HG03521 (cell line): ENCODE measurements around the gene PLA2G2F.

Experiments
- ATAC-seq: cut with Tn5 transposase; IDR thresholded peaks from one replicate; pipeline ENCODE4 v1.9.1; 2021; ENCODE audit warnings: mild to moderate bottlenecking, moderate library complexity; ENCODE audit not compliant: unreplicated experiment

PLA2G2F gene

DNA sequence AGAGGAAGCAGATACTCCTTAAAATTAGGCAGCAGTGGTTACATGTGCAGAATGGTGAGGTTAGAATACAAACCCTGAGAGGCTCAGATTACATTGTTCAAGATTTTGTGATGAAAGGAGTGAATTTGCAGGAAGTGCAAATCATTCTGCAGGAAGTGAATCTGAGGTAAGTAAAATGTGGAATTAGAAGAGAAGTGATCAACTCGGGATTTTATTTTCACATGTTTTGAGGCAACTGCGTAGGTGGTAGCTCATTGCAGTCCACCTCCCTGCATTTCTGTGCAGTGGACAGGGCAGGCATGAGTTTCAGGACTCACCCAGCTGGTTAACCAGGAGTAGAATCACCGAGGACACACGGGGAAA lies 49.3 kb downstream of the PLA2G2F start:
- ATAC-seq = no peak

DNA sequence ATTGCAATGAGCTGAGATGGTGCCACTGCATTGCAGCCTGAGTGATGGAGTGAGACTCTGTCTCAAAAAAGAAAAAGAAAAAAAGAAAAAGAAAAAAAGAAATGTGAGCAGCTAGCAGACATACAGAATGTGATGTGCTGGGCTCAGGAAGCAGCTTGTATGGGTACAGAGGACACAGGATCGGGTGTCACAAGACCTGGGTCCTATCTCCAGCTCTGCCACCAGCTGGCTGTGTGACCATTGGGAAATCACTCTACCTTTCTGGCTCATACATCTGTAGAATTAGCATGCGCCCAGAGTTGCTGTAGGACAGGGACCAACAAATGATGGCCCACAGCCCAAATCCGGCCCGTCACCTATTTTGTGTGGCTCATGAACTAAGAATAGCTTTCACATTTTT lies 50.5 kb downstream of the PLA2G2F start:
- no peak for ATAC-seq

DNA sequence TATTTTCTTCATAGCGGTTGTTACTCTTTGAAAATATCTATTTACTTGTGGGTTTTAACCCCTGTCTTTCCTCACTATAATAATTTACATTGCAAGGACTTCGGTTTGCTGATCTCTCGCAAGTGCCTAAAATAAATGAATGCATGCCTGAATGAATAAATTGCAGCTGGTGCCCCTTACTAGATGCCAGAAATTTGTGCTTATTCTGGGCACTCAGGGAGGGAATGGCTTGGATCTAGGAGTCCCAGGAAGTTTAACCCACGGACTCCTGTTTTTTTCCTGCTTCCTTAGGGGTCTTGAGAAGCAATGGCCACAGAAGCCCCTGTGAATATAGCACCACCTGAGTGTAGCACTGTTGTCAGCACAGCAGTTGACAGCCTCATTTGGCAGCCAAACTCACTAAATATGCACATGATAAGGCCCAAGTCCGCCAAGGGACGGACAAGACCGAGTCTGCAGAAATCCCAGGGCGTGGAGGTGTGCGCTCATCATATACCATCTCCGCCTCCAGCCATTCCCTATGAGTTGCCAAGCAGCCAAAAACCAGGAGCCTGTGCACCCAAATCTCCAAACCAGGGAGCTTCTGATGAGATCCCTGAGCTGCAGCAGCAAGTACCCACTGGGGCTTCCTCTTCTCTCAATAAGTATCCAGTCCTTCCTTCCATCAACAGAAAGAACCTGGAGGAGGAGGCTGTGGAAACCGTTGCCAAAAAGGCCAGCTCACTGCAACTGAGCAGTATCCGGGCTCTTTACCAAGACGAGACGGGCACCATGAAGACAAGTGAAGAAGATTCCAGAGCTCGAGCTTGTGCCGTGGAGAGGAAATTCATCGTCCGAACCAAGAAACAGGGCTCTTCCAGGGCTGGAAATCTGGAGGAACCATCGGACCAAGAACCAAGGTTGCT lies 51.4 kb downstream of the PLA2G2F start:
- no peak for ATAC-seq

DNA sequence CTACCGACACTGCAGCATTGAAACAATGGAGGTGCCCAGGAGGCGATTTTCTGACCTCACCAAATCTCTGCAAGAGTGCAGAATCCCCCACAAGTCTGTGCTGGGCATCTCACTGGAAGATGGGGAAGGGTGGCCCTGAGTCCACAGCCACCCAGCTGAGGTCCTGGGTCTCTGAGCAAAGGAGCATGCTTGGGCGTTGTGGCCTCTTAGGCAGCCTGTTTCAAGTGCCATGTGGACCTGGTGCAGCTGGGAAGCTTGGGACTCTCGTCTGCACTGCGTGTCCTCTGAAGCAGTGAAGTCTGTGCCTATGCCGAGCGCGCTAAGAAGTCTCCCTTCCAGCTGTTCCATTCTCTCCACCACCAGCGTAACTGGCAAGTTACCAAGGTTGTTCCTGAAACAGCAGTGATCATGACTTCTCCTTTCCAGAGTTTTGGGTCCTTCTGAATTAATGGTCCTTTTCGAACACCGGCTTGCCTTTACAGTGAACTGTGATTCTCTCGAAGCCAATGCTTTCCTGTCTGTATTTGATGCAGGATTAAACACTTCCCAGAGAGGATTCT lies 52.2 kb downstream of the PLA2G2F start:
- no peak for ATAC-seq

DNA sequence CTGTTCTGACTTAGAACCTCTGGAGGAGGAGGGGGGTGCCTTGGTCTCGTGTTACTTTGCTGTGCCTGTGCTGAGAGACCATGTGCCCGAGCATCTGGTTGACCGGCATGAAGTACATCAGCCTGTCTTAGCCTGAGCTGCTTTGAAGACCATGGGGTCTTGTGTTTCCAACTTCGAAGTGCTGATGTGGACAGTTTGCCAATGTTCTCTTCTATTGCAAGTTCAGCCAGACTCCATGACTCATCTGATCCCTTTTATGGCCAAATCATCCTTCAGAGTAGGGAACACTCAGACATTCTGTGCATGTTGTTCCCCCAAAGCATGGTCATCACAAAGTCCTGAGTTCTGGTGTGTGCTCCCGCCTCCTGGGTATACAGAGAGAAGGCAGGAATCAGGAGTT lies 53.2 kb downstream of the PLA2G2F start:
- no peak for ATAC-seq

DNA sequence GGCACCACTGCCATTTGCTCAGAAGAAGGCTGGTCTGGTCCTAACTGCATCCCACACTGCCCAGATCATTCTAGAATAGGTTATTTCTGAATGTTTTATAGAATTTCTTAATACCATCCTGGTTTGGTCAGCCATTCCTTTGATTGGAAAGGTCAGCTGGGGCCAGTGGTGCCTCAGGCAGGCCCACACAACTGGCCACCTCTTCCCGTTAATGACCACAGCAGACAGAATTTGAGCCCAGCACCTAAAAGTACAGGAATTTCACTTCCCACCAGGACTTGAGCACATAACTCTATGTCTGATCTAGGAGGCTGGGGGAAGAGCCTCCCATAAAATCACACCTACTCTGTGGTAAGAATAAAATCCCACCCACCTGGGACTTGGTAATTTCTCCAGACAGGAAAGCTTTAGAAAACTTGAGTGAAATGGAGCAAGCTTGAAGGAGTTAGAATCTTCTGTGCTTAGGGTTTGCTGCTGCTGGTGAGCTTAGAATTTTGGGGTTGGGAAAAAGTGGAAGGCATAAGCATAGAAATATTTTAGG lies 53.8 kb downstream of the PLA2G2F start:
- no peak for ATAC-seq

DNA sequence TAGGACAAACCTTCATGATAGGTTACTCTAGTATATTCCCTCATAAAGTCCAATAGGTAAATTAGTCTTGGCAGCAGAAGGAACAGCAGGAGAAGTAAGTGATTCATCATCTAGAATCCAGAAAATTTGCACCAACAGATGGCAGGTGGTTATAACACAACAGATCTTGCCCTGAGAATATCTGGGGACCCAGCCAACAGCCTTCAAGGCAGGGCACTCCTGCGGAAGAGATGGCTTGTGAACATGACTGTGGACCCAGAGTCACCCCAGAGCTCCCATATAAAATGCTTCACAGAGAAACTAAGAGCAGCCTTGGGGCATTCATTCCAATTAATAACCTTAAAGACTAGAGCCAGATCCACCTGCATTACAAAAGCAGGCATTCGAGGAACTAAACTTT lies 55.1 kb downstream of the PLA2G2F start:
- ATAC-seq = no peak

DNA sequence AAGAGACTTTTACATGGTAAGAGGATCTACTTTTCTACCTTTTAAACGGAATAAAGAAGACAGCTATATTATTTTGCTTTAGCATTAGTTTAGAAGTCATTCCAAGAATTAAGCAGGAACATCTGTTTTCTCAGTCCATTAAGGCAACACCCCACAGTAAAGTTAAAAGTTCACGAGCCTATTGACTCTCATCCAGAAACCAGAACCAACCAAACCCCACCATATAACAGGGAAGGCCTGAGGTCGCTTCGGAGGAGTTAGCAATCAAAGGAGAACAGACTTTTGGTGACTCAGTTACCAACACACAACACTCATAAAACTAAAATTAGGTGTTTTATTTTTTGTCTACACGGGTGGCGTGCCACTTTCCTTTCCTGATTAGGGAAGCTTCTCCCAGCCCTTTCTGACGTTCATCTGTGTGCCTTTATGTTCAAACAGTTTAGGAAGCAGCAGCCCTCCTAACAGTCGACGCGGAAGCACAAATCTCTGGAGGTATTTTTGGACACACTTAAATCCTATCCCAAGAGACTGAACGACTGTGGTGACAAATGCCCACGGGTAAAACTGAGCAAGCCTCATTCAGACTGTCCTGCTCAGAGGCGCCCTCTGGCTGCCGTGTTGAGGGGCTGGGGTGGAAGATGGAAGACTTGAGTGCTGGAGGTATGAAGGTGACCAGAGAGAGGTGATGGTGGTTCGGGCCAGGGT lies 55.8 kb downstream of the PLA2G2F start:
- ATAC-seq = no peak

DNA sequence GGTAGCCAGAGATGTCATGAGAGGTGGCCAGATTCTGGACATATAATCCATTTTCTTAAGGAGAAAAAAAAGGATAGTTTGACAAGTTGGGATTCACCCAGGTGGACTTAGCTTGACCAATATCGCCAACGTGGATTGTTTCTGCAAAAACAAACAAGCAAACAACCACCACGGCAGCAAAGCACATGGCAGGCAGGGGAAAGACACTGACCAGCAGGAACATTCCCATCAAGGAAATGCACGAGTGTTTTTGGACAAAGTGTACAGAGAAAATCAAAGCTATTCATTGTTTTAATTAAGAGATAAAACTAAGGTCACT lies 56.3 kb downstream of the PLA2G2F start:
- ATAC-seq = no peak

DNA sequence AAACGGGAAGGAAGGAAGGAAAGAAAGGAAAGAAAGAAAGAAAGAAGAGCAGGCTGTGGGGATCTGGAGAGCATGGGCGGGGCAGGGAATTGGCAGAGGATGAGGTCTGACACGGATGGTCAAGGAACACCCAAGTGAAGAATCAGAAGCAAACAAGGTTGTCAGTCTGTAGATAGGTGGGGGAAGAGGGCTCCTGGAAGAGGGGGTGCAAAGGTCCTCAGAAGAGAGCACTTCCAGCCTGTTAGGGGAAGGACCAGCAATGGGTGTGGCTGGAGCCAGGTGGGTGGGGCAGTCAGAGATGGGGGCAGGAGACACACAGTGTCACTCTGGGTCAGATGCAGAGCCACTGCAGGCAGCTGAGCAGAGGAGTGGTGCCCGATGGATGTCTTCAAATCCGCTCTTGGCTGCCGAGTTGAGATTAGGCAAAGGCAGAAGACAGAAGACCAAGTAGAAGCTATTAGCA lies 58.2 kb downstream of the PLA2G2F start:
- no peak for ATAC-seq

DNA sequence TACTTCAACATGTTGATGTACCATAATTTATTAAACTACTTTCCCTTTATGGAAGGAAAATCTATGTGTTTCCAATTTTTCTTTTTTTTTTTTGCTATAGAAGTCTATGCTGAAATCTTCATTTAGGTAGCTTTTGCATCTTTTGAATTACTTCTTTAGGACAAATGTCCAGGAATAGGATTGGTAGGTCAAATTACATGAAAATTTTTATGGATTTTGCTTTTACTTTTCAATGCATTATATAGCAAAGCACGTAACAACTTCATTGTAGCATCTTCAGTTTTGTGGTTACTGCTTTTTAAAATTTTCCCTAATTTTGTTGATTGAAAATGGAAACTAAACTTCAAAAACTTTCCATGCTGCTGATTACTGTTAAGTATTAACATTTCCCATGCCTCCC lies 59.2 kb downstream of the PLA2G2F start:
- ATAC-seq = no peak

DNA sequence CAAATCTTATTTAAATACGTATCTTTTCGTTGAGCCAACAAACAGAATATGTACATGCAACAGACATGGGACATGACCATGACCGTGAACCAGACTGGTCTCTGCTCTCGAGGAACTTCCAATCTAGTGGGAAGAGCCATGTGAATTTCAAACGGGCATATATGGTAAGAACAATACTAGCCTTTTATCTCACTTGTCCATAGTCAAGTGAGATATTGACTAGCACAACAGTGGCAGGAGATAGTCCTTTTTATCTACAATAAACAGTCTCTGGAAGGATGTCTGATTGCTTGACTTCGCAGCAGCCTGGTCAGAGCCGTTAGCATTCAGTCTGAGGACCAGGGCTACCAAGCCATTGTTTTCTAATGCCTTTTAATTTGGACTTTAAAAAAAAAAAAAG lies 59.8 kb downstream of the PLA2G2F start:
- ATAC-seq = no peak

DNA sequence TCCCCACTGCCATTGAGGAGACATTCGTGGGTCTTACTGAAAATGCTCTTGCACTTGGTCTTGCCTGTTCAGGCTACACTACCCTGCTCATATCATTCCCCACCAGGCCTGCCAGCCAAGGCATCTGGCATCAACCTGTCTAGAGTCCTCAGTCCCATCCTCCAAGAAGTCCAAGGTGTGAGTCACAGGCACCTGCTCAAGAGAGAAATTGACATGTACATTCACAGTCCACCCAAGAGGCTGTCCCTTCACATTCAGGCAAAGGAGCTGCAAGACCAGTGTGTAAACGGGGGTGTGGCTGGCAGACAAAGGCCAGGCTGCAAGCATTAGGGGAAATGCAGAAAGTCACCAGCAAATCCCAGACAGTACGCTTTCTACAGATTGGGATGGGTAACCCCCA lies 60.3 kb downstream of the PLA2G2F start:
- ATAC-seq = no peak

DNA sequence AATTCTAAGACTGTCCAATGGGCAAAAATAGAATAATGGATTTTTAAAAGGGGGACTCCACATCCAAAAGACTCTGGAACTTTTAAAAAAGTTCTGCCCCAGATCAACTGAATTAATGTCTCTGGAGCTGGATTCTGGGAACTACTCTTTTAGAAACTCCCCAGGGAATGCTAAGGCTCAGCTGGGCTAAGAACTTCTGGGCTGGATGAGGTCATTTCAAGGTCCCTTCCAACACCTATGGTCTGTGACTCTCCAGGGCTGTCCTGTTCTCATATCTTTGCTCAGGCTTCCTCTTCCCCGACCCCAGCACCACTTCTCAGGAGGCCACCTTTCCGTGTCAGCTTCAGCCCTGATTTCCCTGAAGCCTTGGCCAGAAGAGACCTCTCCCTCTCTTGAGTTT lies 60.7 kb downstream of the PLA2G2F start:
- no peak for ATAC-seq
